GM18909 (cell line): ENCODE data around the gene HSPB7.
"Not testable (repeated sequence)": the region's sequence is repeated elsewhere in the genome, so short reads cannot be mapped to it uniquely, and the experiment has no call there.

Source experiments
- ATAC-seq: cut with Tn5 transposase; IDR thresholded peaks from one replicate; pipeline ENCODE4 v1.9.1; 2021; ENCODE audit warnings: mild to moderate bottlenecking; ENCODE audit not compliant: unreplicated experiment, poor library complexity

Gene HSPB7

DNA sequence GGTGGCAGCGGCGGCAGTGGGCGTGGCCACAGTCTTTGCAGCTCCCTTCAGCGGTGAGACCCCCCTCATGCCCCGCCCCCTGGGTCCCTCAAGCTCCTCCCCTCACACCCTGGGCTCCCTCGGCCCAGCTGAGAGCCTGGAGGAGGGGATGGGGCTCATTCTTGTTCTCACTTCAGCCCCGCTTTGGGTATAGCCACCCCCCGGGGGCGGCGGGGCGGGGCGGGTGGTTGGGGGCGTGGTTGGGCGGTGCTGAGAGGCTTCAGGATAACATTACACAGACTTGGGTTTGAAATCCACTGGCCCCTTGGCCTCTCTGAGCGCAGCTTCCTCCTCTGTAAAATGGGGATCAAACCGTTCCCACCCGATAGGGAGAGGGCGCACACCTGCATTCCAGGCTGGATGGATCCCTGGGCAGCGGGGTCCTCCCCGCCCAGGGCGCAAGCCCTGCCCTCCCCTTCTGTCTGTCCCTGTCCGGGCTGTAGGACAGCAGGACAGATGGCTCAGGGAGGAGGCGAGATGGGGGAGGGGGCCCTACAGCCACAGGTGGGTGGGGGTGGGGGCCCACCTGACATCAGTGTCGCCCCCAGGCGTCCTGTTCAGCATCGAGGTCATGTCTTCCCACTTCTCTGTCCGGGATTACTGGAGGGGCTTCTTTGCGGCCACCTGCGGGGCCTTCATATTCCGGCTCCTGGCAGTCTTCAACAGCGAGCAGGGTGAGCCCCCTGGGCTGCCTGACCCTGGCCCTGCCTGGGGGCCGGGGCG lies 9.1 kb upstream of the HSPB7 start:
- ATAC-seq = no peak

DNA sequence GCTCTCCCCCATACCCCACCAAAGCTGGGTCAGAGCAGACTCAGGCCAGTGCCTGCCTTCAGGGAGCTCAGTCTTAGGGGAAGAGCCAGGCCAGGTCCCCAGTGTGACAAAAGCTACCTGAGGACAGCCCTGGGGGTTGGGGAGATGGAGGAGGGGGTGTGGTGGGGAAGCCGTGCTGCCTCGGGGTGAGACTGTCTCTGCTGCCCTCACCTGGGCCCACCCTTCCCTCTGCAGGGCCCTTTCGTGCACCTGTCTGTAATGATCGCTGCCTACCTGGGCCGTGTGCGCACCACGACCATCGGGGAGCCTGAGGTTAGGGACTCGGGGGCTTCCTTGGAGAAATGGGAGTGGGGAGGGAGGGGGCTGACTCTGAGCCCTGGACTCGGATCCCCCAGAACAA lies 8.5 kb upstream of the HSPB7 start:
- ATAC-seq = not testable (repeated sequence)

DNA sequence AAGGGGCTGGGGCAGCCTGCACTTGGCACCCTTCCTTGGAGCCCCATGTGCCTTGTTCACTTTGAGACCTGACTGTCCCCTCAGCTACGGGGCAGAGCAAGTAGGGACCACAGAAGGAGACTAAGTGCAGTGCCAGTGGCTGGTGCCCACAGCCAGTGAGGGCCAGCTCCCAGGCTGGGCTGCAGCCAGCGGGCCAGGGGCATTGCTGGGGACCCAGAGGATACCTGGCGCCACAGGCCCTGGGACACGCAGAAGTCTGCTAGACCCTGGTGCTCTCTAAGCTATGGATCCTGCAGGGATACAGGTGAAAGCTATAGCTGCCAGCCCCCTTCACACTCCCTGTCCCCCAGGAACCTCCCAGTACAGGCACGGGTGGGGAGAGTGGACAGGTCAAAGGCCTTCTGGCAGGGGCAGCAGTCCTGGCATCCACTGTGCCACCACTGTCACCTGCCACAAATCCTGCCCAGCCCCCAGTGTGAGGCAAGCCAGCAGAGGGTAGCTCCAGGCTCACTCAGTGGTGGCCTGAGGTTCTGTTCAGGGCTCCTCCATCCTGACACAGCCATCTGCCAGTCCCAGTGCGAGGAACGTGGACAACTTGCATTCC lies 5.3 kb upstream of the HSPB7 start:
- ATAC-seq = no peak

DNA sequence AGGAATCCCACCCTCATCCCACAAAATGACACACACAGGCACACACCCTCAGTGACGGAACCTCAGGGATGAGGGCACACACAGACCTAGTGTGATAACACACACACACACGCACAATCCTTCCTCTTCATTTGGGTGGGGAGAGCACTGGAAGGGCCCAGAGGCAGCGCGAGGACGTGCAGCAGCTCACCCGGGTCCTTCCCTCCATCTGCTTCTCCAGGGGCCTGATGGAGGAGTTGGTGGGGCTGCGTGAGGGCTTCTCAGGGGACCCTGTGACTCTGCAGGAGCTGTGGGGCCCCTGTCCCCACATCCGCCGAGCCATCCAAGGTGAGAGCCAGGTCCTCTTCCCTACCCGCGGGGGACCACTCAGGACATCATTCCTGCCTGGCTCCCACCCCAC lies 4.5 kb upstream of the HSPB7 start:
- ATAC-seq = no peak

DNA sequence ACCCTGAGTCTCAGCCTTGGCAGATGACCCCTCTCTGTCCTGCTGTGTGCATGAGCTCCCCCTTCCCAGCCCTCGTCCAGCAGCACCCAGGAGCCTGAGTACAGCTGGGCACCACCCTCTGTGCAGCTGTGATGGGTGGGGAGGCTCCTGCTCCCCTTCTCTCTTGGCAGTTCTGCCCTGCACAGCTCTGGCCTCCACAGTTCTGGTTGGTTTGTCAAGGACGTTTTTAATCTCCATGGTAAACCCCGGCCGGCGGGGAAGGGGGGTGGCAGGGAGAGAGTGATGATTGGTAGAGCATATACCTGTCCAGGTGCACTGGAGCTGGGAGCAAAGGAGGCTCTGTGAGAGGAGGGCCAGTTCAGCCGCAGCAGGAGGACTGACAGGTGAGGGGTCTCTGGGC lies 3.8 kb upstream of the HSPB7 start, which contains the start of gene CLCNKA:
Gene CLCNKA, plus strand, starts transcription at position 356 of the 400 bp plus-strand sequence. CDS start 584 bp downstream, outside the sequence.
- ATAC-seq = no peak

DNA sequence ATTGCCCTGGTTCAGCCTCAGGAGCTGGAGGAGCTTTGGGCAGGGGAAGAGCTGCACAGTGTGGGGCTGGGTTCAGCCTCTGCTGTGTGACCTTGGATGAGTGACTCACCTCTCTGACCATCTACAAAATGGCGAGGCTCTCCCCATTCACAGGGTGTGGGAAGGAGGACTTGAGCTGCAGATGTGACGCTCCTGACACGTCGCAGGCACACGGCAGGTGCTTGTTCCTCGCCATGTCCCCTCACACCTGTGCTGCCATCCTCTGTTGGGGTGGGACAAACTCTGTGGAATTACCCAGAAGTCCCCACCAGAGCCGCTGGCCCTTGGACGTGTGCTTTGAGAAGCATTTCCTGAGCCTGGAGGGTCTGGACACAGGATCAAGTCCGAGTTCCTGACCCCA lies 3.0 kb upstream of the HSPB7 start:
- ATAC-seq = not testable (repeated sequence)

DNA sequence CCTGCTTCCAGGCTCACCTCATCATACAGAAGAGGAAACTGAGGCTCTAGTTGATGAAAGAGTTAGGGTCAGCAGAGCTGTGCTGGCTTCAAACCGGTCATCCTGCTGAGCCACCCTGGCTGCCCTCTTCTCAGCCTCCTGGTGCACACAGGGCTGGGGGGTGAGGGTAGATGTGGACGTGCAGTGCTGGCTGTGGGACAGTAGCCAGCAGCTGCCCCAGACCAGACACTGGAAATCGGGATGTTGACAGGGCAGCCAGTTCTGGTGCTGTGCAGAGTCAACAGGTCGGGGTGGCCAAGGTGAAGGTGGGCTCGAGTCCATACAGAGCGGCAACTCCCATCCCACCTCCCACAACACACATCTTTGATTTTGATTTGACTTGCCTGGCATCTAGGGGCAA lies 2.5 kb upstream of the HSPB7 start:
- no peak for ATAC-seq

DNA sequence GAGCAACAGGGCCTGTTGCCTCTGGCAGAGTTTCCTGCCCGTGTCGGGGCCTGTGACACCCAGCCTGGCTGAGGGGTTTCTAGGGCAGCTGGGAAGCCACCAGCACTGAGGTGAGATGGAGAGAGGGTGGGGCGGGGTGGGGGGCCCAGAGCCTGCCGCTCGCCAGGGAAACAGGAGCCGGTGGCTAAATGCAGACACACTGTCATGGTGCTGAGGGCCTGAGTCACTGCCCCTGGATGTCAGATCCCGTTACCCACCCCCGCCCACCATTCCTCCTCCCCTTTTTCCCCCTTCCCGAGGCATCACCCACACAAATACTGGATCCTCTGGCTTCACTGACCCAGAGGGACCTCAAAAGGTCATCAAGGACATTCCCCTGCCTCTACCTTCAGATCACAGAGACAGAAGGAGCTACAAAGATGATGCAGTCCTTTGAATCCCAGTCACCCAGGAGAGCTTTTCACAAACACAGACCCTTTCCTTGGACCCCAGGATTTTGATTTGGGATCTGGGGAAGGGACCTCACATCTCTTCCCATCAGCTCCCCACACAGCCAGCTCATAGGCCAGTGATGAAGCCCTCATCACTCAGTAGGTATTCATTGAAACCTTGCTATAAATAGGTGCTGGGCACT lies 1.9 kb upstream of the HSPB7 start:
- ATAC-seq = no peak

DNA sequence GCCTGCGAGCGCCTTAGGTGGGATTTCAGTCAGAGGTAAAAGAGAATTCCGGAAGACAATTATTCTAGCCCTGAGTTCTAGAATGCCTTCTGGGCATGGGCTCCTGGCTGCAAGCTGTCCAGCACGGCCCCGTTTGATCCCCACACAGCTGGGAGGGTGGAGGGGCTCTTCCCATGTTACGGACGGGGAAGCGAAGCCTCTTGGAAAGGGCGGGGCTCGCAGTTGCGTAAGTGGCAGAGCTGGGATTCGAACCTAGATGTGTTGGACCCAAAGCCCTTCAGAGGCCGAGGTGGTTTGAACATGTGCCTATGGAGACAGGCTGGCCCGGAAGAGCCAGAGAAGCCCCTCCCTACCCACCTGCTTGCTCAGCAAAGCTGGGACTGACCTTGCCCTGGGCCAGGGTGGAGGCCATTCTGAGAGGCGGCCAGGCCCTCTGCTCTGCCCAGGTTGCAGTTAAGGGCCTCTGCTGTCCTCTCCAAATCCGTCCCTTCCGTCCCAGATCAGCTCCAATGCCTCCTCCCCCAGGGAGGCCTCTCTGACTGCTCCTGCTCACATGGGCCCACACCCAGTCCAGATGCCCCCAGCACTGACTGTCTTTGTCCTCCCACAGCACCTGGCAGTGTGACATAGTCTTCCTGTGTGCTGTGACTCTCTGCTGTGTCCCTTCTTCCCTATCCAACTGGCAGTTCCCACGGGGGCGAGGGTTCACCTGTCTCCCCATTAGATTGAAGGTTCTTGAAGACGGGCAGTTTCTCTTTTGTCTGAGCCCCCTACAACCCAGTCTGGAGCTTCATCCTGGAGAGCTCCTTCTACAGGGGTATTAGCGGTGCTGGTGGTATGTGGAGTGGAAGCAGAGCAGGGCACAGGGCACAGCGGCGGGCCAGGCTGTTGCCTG lies 1.2 kb upstream of the HSPB7 start:
- ATAC-seq = no peak

DNA sequence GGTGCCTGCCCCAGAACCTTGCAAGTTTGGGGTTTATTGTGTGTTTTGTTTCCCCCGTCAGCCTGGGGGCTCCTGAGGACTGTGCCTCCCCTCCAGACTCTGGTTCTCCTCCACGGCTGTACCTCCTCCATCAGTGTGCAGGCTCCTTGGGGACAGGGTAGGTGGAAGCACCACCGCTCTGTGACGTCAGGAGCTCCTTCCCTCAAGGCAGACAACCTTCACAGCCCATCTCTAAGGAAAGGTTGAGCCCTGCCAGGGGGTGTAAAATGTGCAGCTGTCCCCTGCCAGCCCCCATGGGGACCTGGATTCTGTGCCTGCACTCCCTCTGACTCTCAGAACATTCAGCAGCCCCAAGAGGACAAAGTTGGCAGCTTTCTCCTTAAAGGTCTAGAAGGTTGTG lies 465 bp upstream of the HSPB7 start:
- ATAC-seq = no peak

DNA sequence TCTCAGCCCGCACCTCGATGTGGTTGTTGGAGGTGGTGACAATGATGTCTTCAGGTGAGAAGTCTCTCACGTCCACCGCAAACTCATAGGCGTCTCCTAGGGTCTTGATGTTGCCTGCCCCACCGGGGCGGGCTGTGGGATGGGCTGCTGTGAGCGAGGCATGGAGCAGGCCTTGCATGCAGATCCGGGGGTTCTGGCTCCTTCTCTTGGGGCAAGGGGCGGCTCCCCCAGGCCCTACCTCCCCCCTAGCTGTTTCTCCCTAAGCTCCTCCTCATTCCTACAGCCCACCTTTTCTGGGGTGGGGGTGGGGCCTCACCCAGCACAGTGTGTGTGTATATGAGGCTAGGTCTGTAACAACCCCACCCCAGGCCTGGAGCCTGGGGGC lies 775 bp downstream of the HSPB7 start:
- no peak for ATAC-seq

DNA sequence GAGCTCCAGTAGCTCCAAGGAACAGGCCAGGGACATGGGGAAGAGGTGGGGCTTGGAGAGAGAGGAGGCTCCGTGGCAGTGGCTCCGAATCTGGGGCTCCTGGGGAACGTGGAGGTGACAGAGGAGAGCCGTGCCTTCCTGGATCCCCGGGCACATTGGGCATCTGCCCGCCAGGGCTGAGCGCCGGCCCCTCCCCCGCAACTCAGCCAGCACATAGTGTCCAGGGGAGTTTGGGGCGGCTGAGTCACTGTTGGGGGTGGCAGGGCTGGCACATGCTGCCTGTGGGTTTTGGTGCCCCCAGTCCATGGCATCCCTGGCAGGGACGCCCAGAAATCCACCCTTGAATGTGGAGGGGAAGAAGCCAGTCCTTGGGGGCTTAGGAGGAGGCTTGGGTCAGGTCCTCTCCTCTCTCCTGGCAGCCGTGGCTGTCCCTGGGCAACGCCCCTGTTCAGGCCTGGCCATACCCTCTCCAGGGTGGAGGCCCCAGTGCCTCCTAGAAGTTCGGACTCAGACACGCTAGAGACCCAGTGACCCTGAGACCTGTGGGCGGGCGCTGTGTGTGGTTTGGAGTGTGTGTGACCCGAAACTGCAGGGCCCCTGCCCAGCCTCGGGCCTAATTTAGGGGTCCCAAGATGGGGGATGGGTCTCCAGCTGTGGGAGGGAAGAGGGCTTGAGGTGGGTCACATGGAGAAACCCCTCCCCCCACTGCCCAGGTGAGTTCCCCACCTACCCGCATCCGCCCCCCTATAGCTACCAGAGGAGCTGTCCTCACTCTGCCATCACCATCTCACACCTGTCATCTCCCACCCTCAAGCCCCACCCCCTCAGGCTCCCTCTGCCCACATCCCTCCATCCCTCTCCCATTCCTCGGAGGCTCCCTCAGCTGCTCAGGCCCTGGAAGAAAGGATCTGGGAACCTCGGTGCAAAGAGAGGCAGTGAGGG lies 1.6 kb downstream of the HSPB7 start:
- ATAC-seq = no peak

DNA sequence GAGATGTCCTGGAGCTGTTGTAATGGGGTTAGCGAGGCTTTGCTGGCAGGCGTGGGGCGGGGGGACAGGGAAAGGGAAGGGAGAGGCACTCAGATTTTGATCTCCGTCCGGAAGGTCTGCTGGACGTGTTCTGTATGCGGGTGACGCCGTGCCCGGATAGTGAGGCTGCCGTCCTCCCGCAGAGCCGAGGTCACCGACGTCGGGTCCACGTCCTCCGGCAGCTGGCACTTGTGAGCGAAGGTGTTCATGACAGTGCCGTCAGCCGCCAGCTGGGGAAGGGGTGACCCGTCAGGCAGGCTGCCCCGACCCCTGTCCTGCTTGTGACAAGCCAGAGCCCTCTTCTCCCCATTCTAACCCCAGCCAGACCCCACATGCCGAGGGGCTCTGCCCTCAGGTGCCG lies 2.4 kb downstream of the HSPB7 start:
- no peak for ATAC-seq

DNA sequence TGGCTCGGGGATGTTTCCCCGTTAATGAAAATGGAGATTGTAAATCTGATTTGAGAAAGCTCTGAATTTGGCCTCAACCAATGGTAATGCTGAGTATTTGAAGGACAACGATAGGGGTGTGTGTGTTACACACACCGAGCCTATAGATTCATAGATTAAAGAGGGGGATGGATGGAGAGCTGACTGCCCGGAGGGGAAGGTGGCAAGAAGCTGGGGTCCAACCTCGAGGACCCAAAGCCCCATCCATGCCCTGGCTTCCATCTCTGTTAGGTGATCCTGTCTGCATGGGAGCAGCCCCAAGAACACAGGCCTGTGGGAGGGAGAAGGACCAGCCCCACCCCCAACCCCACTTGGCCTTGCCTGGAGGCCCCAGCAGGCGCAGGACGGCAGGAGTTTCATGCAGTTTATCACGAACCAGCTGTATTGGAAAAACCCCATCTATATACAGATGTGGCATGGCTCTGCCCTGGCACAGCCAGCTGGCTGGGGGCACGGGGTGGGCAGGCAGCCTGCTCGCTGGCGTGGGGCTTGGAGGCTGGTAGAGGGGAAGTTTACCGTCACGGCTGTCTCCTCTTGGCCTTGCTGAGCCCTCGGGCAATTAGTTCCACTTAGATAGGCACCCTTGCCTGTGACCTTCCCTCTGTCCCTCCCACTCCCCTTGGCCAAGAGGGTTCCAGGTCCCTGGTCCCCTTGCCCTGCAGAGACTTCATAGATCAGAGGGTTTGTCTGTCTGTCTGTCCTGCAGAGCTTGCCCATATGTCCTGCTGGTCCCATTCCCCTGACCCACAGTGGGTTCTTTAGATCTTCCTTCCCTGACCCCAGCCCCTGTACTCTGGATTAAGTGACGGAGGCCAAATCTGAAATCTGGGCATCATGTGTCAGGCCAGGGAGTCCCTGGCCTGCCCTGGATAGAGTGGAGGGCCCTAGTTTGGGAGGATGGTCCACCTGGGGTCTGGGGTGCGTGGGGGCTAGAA lies 3.0 kb downstream of the HSPB7 start:
- ATAC-seq = no peak

DNA sequence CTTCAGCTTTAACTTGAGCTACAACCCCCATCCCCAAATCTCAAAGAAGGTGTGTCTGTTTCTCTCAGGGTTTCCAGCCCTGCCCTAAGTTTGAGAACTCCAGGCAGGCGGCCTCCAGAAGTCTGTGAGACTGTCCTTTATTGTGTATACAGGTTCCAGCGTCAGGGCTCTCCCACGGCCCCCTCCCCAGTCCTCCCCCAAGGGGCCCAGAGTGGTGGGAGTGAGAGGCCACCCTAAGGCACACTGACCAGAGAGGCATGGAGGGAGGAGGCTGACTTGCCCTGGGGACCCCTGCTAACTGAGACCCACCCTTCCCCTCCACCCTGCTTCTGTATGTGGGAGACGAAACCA lies 4.0 kb downstream of the HSPB7 start:
- no peak for ATAC-seq

DNA sequence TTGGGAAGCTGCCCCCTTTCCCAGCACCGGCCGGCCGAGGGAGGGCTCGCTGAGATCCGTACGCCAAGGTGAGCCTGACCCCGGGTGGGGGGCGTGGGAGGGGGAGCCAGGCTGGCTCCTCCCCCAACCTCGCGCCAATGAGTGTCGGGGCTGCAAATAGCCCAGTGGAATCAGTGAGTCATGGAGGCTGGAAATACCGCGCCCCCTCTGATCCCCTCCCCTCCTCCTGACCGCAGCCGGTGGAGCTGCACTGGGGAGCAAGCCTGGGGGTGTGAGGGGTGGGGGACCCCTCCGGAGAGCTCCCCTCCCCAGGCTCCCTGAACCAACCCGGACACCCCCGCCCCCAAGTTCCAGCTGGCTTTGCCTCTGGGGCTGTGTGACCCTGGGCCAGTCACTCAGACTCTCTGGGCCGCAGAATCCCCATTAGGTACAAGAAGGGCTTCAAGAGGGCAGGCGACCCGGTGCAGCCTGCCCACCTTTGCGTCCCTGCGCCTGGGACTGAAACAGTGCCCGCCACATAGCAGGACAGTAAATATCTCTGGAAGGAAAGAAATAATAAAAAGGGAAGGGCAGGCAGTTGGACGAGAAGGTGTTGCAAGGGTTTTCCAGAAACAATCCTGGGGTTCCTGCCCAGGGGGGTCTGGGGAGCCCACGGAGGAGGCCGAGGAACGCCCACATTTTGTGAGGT lies 4.5 kb downstream of the HSPB7 start:
- ATAC-seq = no peak

DNA sequence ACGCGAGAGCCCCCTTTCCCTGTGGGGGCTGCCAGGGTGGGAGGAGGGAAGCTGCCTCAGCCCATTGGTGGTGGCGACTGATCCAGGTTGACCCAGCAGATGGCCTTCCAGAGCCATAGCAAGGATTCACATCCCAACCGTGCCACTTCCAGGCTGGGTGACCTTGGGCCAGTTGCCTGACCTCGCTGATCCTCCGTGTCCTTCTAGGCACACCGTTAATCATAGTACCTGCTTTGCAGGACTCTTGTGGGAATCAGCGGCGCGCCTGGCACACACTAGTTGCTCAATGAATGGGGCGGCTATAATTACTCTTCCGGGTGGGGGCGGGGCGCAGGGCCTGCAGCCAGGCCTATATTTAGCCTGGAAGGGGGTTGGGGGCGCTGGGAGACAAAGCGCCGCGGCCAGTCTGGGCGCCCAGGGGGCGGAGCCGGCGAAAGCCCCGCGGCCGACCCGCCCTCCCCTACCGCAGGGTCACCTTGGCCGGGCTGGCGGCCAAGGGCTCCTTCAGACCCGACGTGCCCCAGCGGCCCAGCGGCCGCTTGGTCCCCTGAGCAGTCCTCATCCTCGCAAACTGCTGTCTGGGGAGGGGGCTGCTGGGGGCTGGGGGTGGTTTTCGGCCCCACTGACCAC lies 5.1 kb downstream of the HSPB7 start:
- ATAC-seq = no peak
